ENCODE measurements around the gene ZNF69.
A peak's percentile ranks its signal among the peaks of the same experiment; 100 is the strongest.
"Not testable (repeated sequence)": the region's sequence is repeated elsewhere in the genome, so short reads cannot be mapped to it uniquely, and the experiment has no call there.

The ZNF69 gene

GRCh38 chr19:11902228-11902627, 14.6 kb downstream of the ZNF69 start:
- DNase-seq (ENCODE audit: low read depth), result no peak

- no peak for DNase-seq (ENCODE audit: low read depth)
These were observed 18.3 kb downstream of the ZNF69 start for GRCh38 chr19:11905928-11906327.

GRCh38 chr19:11911937-11912336, 24.4 kb downstream of the ZNF69 start:
- not testable (repeated sequence) for DNase-seq (ENCODE audit: low read depth)

- DNase-seq (ENCODE audit: low read depth), result not testable (repeated sequence)
These were observed 27.0 kb downstream of the ZNF69 start for GRCh38 chr19:11914417-11915051.

GRCh38 chr19:11921852-11922495, 34.4 kb downstream of the ZNF69 start:
- DNase-seq (ENCODE audit: low read depth), result no peak

GRCh38 chr19:11924886-11925650, 37.5 kb downstream of the ZNF69 start, which contains the start of gene ZNF700:
Gene ZNF700, plus strand, starts transcription at chr19:11925107. Its CDS starts 104 bp downstream, at chr19:11925211.
- peak; percentile 90 for DNase-seq (ENCODE audit: low read depth)

GRCh38 chr19:11925651-11926187, 38.1 kb downstream of the ZNF69 start:
- not testable (repeated sequence) for DNase-seq (ENCODE audit: low read depth)

- DNase-seq (ENCODE audit: low read depth), result no peak
These were observed 39.6 kb downstream of the ZNF69 start for GRCh38 chr19:11927227-11927626.

- DNase-seq (ENCODE audit: low read depth), result peak; percentile 80
These were observed 43.5 kb downstream of the ZNF69 start for GRCh38 chr19:11931051-11931450.

- no peak for DNase-seq (ENCODE audit: low read depth)
These were observed 43.9 kb downstream of the ZNF69 start for GRCh38 chr19:11931513-11931912.

GRCh38 chr19:11935829-11936228, 48.2 kb downstream of the ZNF69 start:
- DNase-seq (ENCODE audit: low read depth), result not testable (repeated sequence)

GRCh38 chr19:11938383-11938782, 50.8 kb downstream of the ZNF69 start:
- not testable (repeated sequence) for DNase-seq (ENCODE audit: low read depth)

GRCh38 chr19:11941361-11941887, 53.8 kb downstream of the ZNF69 start:
- not testable (repeated sequence) for DNase-seq (ENCODE audit: low read depth)

- no peak for DNase-seq (ENCODE audit: low read depth)
These were observed 54.6 kb downstream of the ZNF69 start for GRCh38 chr19:11942008-11942842.

- DNase-seq (ENCODE audit: low read depth), result no peak
These were observed 55.2 kb downstream of the ZNF69 start for GRCh38 chr19:11942843-11943108.

GRCh38 chr19:11944656-11945055, 57.1 kb downstream of the ZNF69 start:
- no peak for DNase-seq (ENCODE audit: low read depth)

GRCh38 chr19:11948646-11949045, 61.1 kb downstream of the ZNF69 start:
- DNase-seq (ENCODE audit: low read depth), result no peak

GRCh38 chr19:11949201-11949600, 61.6 kb downstream of the ZNF69 start:
- DNase-seq (ENCODE audit: low read depth), result peak; percentile 9

GRCh38 chr19:11949614-11950080, 62.1 kb downstream of the ZNF69 start:
- DNase-seq (ENCODE audit: low read depth), result not testable (repeated sequence)

- no peak for DNase-seq (ENCODE audit: low read depth)
These were observed 62.7 kb downstream of the ZNF69 start for GRCh38 chr19:11950312-11950711.
